LNCAP (cell line): ENCODE results near the gene UBP1.

Experiments
- TF ChIP-seq, protein P1 (sequence below): fragments of 450-650 bp; IDR thresholded peaks from 2 replicates; pipeline ENCODE4 v1.5.1; 2017; ENCODE audit warnings: mild to moderate bottlenecking

Gene UBP1

DNA sequence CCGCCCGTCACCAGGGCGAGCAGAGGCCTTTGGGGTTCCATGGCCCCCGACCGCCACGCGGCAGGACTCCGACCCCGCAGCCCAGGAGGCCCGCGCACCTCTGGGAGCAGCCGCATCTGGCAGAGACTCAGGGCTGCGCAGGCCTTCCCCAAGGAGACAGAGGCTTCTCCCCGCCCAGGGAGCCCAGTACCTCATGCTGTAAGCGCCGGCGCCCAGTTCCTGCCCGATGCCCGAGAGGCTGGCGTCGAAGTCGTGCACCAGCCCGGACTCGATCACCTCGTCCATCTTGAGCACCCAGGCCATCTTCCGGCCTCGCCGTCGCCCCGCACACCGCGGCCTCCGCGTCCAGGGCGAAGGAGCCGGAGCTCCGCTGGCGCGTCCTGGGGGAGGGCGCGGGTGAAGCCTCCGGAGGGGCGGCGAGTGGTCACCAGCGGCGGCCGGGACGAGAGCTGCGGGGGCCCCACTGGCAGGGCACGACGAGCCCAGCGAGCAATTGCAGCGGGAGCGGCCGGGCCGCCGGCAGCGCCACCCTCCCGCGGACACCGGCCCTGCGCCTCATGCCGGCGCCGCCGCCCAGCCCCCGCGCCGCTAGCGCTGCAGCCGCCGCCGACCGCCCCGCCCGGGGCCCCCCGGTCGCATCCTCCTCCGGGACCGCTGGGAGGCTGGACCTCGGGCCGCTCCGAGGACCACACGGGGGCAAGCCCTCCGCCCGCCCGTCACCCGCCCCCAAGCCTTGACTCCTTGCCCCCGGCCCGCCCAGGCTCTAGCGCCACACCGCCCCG is 468 bp downstream of the UBP1 start:
- TF ChIP-seq, protein P1, sequence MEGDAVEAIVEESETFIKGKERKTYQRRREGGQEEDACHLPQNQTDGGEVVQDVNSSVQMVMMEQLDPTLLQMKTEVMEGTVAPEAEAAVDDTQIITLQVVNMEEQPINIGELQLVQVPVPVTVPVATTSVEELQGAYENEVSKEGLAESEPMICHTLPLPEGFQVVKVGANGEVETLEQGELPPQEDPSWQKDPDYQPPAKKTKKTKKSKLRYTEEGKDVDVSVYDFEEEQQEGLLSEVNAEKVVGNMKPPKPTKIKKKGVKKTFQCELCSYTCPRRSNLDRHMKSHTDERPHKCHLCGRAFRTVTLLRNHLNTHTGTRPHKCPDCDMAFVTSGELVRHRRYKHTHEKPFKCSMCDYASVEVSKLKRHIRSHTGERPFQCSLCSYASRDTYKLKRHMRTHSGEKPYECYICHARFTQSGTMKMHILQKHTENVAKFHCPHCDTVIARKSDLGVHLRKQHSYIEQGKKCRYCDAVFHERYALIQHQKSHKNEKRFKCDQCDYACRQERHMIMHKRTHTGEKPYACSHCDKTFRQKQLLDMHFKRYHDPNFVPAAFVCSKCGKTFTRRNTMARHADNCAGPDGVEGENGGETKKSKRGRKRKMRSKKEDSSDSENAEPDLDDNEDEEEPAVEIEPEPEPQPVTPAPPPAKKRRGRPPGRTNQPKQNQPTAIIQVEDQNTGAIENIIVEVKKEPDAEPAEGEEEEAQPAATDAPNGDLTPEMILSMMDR: peak; percentile 30; the same call in 1 of the 2 replicates

DNA sequence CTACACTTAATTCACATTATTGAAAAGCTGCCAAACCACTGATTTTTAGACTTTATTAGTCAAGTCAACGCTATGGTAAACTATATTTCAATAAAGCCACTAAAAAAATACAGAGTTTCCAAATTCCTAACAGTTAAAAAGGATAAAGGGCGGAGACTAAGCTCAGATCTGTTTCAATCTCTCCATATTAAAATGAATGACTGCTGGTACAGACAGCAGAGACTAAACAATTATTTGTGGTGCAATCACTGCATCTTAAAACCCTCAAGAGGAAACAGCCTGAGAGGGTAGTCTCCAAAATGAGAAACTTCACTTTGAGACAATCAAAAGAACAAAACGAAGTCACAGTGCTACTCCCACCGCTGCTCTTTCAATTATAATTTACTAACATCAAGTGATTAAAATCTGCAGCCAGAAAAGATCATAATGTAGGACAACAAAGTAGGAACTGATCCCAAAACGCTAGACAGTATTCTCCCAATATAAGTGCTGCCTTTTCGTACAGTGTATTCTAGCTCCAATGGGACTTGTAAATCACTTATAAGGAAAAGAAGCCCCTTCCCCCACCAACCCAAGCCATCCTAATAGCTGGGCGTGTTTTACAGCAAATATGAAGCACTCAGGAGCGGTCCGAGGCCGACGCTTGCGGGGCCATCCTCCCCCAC is 1.2 kb downstream of the UBP1 start:
- TF ChIP-seq, protein P1: no peak

DNA sequence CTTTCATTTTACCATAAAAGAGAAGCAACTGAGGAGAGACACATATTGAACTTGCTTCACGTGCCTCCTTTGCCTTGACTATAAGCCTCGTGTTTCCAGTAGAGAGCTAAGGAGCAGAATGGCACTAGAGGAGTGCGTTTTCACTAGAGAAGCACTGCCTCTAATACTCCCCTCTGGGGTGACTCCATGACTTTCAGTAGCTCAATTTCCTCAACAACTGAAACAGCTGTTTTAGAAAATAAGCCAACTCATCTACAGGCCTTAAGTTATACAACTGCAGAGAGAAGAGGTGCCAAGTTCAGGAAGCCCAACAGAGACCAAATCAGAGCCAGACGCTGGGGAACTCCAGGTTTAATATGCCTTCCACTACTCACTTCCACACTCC is 1.9 kb downstream of the UBP1 start:
- TF ChIP-seq, protein P1: no peak

DNA sequence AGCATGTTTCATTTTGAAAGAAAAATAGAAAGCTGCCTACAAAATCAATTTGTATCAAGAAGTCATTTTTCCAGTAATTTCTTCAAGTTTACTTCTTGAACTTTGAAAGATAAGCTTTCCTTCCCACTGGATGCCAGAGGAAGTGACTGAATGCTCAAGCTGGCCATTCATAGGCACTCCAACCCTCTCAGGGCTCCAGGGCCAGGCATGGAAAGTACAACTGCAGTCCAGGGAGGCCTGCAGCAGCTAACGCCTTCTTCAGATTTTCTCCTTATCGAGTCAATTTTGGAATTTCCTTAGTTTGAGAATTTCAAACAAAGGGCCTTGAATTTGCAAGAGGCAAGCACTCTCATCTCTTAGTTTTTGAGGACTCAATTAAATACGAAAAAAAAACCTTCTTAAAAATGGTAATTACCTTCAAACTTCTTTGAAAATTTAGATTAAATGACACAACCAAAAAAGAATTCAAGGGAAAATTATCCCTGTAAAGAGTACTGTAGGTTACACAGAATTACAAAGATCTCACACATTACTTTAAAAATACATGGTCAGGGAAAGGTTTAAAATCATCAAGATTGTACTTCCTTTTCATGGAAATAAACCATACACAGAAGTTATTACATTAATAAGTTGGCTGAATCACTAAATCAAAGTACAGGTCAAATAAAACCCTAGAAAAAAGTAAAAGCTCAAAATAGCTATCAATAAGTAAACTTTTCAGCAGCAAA is 2.5 kb downstream of the UBP1 start:
- TF ChIP-seq, protein P1: no peak

DNA sequence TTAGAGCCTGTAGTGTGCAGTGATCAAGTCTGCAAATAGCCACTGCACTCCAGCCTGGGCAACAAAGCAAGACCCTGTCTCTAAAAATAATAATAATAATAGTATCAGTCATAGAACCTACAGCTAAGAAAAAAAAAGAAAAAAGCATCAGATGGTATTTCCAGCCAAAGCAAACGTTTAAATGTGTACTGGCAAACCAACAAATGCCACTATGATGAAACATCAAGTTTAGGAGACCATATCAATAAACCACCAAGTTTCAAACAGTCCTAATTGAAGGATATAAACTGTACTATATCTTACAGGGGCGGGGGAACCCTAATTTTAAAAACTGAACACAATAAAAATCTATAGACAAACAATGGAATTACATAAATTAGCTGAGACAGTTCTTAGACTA is 6.4 kb downstream of the UBP1 start:
- TF ChIP-seq, protein P1: no peak

DNA sequence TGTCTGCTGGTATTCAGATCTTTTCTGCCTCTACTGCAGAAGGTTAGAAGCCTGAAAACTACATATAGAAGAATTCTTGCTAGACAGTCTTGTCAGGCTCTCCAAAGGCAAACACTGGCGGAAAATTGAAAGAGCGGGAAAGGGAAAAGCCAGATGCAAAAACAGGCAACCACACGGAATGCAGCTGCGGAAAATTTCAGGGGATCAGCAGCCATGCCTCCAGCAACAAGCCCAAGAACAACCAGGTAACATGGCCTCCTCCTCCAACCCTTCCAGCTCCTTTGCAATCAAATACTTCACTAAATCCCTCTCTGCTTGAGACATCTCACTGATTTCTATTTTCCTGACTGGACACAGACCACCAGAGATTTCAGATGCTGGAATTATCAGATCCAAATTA is 9.6 kb downstream of the UBP1 start:
- TF ChIP-seq, protein P1: no peak

DNA sequence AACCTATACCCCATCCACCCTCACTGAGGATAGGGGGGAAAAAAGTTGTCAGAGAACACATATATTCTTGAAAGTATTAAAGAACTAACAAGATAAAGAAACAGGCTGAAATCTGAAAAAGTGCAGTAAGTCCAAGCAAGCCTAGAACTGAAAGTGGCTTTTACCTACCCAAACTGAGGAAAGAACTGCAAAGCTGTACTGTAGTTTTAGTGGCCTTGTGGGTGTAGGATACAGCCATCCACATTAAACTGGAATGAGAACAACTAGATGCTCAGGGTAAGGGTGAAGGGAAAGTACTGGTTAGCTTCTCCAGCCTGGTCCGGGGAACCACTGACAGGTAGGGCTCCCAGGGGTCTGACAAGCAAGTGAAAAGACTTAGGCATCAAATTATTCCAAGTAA is 10.1 kb downstream of the UBP1 start:
- TF ChIP-seq, protein P1: no peak
